Spinal cord (tissue), 10 donors: ENCODE results near the gene CAMSAP2. TPM values are rescaled to one million over a fixed set of nuclear protein-coding genes. Genes with fewer than 3 reads are reported as not detected.

Experiments
- DNase-seq, 6 donors: peaks; one replicate each; pipeline versions ENCODE4 v3.0.0 to v3.0.0-alpha.2; 2013 to 2015; ENCODE audit warnings: low spot score in 6 of 6, low read depth in 4 of 6
- H3K27ac ChIP-seq: one replicate; pipeline ENCODE4 v1.5.1; 2013; ENCODE audit warnings: low read depth, low read length, control low read depth
- H3K27me3 ChIP-seq: one replicate; pipeline ENCODE4 v1.6.1; 2013; ENCODE audit warnings: low read length; ENCODE audit not compliant: control insufficient read depth, insufficient read depth
- H3K36me3 ChIP-seq: one replicate; pipeline ENCODE4 v1.6.1; 2013; ENCODE audit warnings: low read length; ENCODE audit not compliant: control insufficient read depth, insufficient read depth
- H3K4me1 ChIP-seq: one replicate; pipeline ENCODE4 v1.6.1; 2013; ENCODE audit warnings: low read length; ENCODE audit not compliant: control insufficient read depth, insufficient read depth
- H3K4me3 ChIP-seq: one replicate; pipeline ENCODE4 v1.5.1; 2013; ENCODE audit warnings: low read depth, low read length, control low read depth
- H3K9me3 ChIP-seq: one replicate; pipeline ENCODE4 v1.6.1; 2013; ENCODE audit warnings: low read length; ENCODE audit not compliant: control insufficient read depth, insufficient read depth
- WGBS: methylation state at CpG from one replicate; pipeline ENCODE4 v1.1.5; 2013; ENCODE audit warnings: missing lambda C conversion rate; ENCODE audit not compliant: insufficient coverage; 5-methylcytosine and 5-hydroxymethylcytosine counted together
- long read RNA-seq, 4 donors: transcript quantifications; one replicate each; lab custom pipeline, GENCODE V29; 2026
- polyA plus RNA-seq, 2 donors: library from polyadenylated mRNA; unstranded; fragments of 120-200 nt; gene quantifications; one replicate each; pipeline ENCODE4 v1.2.1, GENCODE V29; 2013; ENCODE audit not compliant: insufficient read length in 2 of 2
- total RNA-seq, 2 donors: library from RNA; depleted of rRNA in 1 of 2; stranded (reverse); fragments of 120-200 nt in 1 of 2; fragments of >200 nt in 1 of 2; gene quantifications; one replicate each; pipeline versions ENCODE4 v1.2.3 to v1.2.4, GENCODE V29; 2013 to 2014
- donor health status: healthy.

Gene CAMSAP2
- total RNA-seq (100 to 1,000 TPM in 1 of 2 donors, 10 to 100 TPM in 1; 74.2 to 133 TPM), polyA plus RNA-seq (100 to 1,000 TPM in 1 of 2 donors, 10 to 100 TPM in 1; 74.4 to 113 TPM)
- long read RNA-seq, donor 1, full-length matches to known transcripts: 3 of 54 reads
- long read RNA-seq, donor 1, partial matches to known transcripts: 51 of 54 reads
- long read RNA-seq, donor 1, other reads (novel, unspliced or antisense): 0 of 54 reads
- long read RNA-seq, donor 2: 0 reads
- long read RNA-seq, donor 3, partial matches to known transcripts: 10 of 10 reads
- long read RNA-seq, donor 3, other reads (novel, unspliced or antisense): 0 of 10 reads
- long read RNA-seq, donor 4: 0 reads

- peak; percentile 77 to 97 (median 86) for DNase-seq
- peak within 1 kb of the TSS; percentile 86 for H3K4me3 ChIP-seq
- H3K4me1 ChIP-seq: no peaks in the 10 kb centered on the region
- H3K27me3 ChIP-seq: no peaks in the 10 kb centered on the region
- no peaks in the 10 kb centered on the region for H3K9me3 ChIP-seq
- H3K36me3 ChIP-seq: no peaks in the 10 kb centered on the region
- H3K27ac ChIP-seq: peak within 1 kb of the TSS; percentile 99
- WGBS: 0% methylated on average over 8 of the region's 33 CpGs
These were observed at the start of gene CAMSAP2 for GRCh38 chr1:200738327-200738948. Gene CAMSAP2, plus strand, starts transcription at chr1:200738893. Its CDS starts 935 bp downstream, at chr1:200739828.

DNA sequence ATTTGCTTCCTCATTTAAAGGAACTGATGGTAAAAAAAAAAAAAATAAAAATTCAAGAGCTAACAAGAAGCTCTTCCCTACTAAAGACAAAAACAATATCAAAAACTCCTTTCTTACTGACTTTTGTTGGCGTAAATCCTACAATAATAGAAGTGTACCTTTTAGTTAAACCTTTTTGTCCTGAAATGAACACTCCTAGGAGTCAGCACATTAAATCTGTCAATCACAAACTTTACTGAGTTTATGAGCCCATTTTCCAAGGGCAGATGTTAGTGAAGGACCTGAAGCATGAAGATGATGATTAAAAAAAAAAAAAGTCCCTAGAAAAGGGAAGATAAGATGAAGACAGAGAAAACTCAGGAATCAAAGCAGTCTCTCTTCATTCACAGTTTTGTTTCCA is 46.4 kb upstream of the CAMSAP2 start:
- DNase-seq: no peak
- WGBS: no CpG with 5 or more reads among the region's 1 CpG
- H3K4me3 ChIP-seq: no peak overlapping the region

DNA sequence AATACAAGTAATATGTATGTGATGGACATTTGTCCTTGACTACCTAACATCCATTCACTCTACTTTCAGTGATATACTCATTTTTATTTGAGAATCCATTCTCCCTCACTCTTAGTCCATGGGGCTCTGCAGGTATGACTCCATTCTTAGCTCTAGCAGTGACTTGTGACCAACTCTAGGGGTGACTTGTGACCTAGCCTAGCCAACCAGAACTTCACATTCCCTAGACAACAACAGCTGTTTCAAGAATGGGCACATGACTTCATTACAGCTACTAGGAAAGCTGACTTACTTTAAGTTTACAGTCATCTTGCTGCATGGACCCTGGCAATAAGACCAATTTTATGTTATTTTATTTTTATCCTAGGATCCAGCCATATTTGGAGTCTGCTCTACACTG is 45.4 kb upstream of the CAMSAP2 start:
- Histone ChIP-seq H3K36me3 (no peaks in the 10 kb centered on the region), H3K27me3 (no peaks in the 10 kb centered on the region), H3K27ac (no peak overlapping the region), H3K4me1 (no peaks in the 10 kb centered on the region), H3K4me3 (no peak overlapping the region), H3K9me3 (no peaks in the 10 kb centered on the region)
- DNase-seq: no peak

More for the DNA sequence above, 46.4 kb upstream of the CAMSAP2 start:
- Histone ChIP-seq H3K27ac (no peak overlapping the region), H3K9me3 (no peaks in the 10 kb centered on the region), H3K27me3 (no peaks in the 10 kb centered on the region), H3K4me1 (no peaks in the 10 kb centered on the region), H3K36me3 (no peaks in the 10 kb centered on the region)

- Histone ChIP-seq H3K27me3 (no peaks in the 10 kb centered on the region), H3K4me1 (no peaks in the 10 kb centered on the region), H3K36me3 (no peaks in the 10 kb centered on the region), H3K9me3 (no peaks in the 10 kb centered on the region), H3K4me3 (no peak overlapping the region), H3K27ac (no peak overlapping the region)
- DNase-seq: no peak
- WGBS: 100% methylated on average over 1 of the region's 3 CpGs
These were observed 44.0 kb upstream of the CAMSAP2 start for GRCh38 chr1:200694738-200695137.

DNA sequence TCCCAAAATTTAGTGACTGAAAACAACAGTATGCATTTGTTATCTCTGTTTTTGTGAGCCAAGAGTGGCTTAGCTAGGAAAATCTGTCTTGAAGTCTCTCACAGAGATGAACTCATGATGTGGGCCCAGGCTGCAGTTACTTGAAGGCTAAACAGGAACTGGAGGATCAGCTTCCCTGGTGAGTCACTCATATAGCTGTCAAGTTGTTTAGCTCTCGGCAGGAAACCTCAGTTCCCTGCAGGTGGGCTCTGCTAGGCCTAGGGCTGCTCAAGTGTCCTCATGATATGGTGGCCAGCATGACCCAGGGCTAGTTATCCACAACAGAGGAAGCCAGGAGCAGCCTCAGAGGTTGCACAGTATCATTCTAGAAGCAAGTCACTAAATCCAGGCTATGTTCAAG is 38.8 kb upstream of the CAMSAP2 start:
- WGBS: 29% methylated on average over 1 of the region's 1 CpG
- no peak overlapping the region for H3K27ac ChIP-seq

DNA sequence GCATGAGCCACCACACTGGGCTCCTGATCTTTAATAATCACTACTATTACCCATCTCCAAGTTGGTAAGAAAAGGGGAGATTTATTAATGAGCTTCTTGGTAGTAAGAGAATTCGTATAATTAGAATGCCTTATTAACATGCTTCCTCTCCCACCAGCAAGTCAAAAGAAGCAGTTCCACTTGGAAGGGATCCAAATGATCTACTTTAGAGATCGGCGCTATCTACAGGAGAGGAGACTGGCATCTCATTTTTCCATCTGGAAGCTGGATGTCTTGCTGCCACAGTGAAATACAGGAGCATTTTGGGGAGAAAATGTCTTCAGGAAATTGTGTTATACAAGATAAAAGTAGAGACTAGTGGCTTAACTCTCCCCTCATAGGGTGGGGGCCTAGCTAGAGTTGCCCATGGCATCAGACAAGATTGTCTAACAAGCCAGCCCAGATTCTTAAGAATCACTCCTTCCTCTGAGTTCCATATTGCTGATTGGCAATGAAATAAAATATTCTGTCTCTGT is 33.6 kb upstream of the CAMSAP2 start:
- no CpG with 5 or more reads among the region's 3 CpGs for WGBS
- H3K4me3 ChIP-seq: no peak overlapping the region

More for the DNA sequence above, 38.8 kb upstream of the CAMSAP2 start:
- no peak for DNase-seq
- Histone ChIP-seq H3K4me1 (no peaks in the 10 kb centered on the region), H3K27me3 (no peaks in the 10 kb centered on the region), H3K9me3 (no peaks in the 10 kb centered on the region), H3K4me3 (no peak overlapping the region), H3K36me3 (no peaks in the 10 kb centered on the region)

DNA sequence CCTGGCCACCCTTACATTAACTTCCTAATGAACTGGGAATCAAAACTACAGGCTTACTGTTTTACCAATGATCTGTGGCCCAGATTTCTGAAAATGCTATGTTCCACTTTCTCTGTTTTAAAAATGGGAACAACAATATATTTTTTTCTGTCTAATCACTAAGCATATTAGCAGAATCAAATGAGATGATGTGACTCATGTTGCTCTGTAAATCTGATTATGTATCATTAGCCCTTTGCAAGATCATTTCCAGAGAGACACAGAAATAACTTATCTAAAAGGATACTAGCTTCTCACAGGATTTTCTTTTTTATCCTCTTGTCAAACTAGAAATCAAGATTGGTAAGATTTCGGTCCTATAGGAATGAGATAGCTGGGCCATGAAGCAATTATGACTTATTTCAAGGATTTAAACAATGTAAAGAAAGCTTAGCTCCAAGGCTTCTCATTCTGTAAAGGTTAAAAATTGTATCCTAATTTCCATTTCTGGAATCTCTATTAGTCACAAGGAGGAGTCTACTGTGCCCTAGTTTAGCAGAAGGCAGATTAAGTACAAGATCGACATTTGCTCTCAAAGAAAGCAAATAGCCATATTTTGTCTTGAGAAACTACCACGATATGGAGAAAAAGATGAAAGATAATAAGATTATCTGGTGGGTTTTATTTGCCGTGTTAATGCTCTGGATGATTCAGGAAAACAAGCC is 32.4 kb upstream of the CAMSAP2 start:
- H3K9me3 ChIP-seq: no peaks in the 10 kb centered on the region
- H3K36me3 ChIP-seq: no peaks in the 10 kb centered on the region
- DNase-seq: no peak
- no peaks in the 10 kb centered on the region for H3K27me3 ChIP-seq
- no peaks in the 10 kb centered on the region for H3K4me1 ChIP-seq
- WGBS: no CpG with 5 or more reads among the region's 4 CpGs
- no peak overlapping the region for H3K27ac ChIP-seq
- H3K4me3 ChIP-seq: no peak overlapping the region

More for the DNA sequence above, 33.6 kb upstream of the CAMSAP2 start:
- peak in 2 of 6 donors; percentile 23 to 64 for DNase-seq
- Histone ChIP-seq H3K27me3 (no peaks in the 10 kb centered on the region), H3K4me1 (no peaks in the 10 kb centered on the region), H3K9me3 (no peaks in the 10 kb centered on the region), H3K27ac (no peak overlapping the region), H3K36me3 (no peaks in the 10 kb centered on the region)

- no peak overlapping the region for H3K4me3 ChIP-seq
- no peaks in the 10 kb centered on the region for H3K4me1 ChIP-seq
- H3K36me3 ChIP-seq: no peaks in the 10 kb centered on the region
- no peaks in the 10 kb centered on the region for H3K27me3 ChIP-seq
- no peak overlapping the region for H3K27ac ChIP-seq
- DNase-seq: no peak
- 100% methylated on average over 3 of the region's 5 CpGs for WGBS
- H3K9me3 ChIP-seq: no peaks in the 10 kb centered on the region
These were observed 31.6 kb upstream of the CAMSAP2 start for GRCh38 chr1:200707116-200707515.

- H3K9me3 ChIP-seq: no peaks in the 10 kb centered on the region
- DNase-seq: no peak
- no peak overlapping the region for H3K4me3 ChIP-seq
- H3K27ac ChIP-seq: no peak overlapping the region
- H3K36me3 ChIP-seq: no peaks in the 10 kb centered on the region
- no peaks in the 10 kb centered on the region for H3K27me3 ChIP-seq
- H3K4me1 ChIP-seq: no peaks in the 10 kb centered on the region
These were observed 30.5 kb upstream of the CAMSAP2 start for GRCh38 chr1:200708161-200708560.
